ENCODE measurements around the gene PLCG2.

Gene PLCG2

DNA sequence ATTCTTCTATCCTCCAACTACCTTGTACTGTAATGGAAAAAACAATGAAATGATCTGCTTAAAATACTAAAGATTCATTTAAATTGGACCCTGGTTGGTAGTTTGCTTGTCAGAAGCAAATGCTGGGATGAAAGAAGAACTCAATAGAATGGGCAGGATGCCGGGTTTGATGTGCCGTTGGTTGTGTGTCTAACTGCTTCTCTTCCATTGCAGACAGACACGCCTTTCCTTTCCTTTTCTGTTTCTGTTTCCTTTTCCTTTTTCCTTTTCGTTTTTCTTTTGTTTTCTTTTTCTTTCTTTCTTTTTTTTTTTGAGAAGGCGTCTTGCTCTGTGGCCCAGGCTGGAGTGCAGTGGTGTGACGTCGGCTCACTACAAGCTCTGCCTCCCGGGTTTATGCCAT, 64.6 kb downstream of the PLCG2 start:
- DNase-seq (ENCODE audit: low read depth in 2 of 2), result no peak

- no peak for DNase-seq (ENCODE audit: low read depth in 2 of 2)
Measured at GRCh38 chr16:81846105-81846504, 67.0 kb downstream of the PLCG2 start.

- no peak for DNase-seq (ENCODE audit: low read depth in 2 of 2)
Measured at GRCh38 chr16:81848306-81848853, 69.3 kb downstream of the PLCG2 start.

- no peak for DNase-seq (ENCODE audit: low read depth in 2 of 2)
Measured at GRCh38 chr16:81850197-81850944, 71.3 kb downstream of the PLCG2 start.

DNA sequence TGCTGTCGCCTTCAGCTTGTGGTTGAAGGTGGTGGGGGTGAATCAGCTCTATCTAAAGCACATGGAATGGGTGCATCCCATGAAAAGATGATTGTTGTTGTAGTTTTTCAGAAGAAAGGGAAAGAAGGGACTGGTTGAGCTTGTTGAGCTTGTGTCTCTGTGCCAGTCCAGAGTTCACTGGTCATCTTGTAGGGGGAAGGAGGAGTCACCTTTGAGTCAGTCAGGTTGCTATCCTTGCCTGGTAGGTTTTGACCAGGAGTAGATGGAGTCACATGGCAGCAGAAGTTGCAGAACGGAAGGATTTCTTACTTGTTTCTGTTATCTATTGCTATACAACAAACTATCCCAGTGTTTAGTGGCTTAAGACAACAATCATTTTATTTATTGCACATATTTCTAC, 73.3 kb downstream of the PLCG2 start:
- no peak for DNase-seq (ENCODE audit: low read depth in 2 of 2)

- no peak for DNase-seq (ENCODE audit: low read depth in 2 of 2)
Measured at GRCh38 chr16:81855552-81856153, 76.6 kb downstream of the PLCG2 start.

DNA sequence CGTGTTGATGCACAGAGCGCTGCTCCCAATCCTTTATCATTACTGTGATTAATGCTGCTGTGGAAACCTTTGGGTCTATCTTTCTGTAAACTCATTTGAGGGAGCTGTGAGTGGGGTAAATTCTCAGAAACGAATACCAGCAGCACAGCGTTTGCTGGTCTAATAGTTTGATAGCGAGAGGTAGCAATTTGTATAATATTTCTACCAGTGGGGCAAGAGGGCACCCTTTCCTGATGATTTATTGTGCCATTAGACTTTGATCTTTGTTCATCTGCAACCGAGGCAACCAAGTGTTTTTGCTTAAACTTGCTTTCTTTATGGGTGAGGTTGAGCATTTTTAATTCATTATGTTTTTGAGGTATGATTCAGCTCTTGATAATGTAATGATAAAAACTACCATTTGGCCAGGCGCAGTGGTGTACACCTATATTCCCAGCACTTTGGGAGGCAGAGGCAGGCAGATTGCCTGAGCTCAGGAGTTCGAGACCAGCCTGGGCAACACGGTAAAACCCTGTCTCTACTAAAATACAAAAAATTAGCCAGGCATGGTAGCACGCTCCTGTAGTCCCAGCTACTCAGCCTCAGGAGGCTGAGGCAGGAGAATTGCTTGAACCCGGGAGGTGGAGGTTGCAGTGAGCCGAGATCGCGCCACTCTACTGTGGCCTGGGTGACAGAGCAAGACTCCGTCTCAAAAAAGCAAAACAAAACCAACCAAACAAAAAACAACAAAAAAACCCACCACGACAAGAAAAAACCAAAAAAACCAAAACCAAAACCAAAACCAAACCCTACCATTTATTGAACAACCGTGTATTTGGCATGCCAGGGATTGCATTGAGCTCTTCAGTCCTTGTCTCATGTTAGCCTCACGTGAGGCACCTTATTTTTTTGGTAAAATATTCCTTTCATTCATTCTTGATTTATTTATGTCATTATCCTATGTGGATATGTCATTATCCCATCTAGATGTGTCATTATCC, 81.5 kb downstream of the PLCG2 start:
- no peak for DNase-seq (ENCODE audit: low read depth in 2 of 2)

- DNase-seq (ENCODE audit: low read depth in 2 of 2), result no peak
Measured at GRCh38 chr16:81861503-81861902, 82.4 kb downstream of the PLCG2 start.

DNA sequence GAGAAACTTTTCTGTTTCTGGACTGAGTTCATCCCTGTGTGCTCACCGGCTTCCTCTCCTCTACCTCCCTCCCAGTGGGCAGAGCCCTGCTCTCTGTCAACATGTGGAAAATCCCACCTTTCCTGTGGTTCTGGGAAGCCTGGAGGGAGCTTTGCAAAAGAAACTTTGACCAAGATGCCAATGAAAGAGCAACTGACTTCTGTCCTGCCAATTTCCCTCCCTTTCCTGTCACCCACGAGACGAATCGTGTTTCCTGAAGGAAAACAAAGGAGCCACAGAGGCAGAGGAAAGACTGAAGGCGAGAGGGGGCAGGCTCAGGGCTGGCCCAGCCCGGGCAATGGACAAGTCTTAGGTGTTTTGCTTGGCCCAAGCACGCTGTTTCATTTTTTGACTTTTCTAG, 82.8 kb downstream of the PLCG2 start:
- DNase-seq (ENCODE audit: low read depth in 2 of 2), result no peak

DNA sequence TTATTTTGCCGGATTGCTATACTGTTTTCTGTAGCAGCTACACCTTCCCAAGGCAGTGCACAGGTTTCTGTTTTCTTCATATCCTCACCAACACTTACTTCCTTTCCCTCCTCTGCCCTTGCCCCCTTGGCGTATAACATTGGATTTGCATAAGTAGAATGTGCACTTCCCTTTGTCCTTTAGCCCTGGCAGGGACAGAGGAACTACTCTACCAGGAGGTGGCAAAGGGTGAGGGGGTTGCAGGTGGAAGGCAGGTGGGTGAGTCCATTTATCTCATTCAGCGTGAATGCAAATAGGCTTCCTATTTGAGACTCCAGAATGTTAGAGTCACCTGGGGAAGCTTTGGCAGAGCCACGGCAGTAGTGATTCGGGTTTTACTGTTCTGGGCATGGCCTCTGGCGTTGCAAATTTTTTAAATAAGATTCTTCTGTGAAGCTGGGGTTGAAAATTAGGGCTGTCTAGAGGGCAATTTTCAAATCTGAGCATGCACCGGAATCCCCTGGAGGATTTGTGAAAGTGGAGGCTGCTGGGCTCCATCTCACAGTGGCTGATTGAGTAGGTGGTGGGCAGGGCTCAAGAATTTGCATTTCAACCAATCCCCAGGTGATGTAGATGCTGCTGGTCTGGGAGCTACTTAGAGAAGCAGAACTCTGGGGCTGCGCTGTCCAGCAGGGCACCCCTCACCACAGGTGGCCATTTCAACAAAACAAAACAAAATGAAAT, 84.7 kb downstream of the PLCG2 start:
- DNase-seq (ENCODE audit: low read depth in 2 of 2), result no peak

DNA sequence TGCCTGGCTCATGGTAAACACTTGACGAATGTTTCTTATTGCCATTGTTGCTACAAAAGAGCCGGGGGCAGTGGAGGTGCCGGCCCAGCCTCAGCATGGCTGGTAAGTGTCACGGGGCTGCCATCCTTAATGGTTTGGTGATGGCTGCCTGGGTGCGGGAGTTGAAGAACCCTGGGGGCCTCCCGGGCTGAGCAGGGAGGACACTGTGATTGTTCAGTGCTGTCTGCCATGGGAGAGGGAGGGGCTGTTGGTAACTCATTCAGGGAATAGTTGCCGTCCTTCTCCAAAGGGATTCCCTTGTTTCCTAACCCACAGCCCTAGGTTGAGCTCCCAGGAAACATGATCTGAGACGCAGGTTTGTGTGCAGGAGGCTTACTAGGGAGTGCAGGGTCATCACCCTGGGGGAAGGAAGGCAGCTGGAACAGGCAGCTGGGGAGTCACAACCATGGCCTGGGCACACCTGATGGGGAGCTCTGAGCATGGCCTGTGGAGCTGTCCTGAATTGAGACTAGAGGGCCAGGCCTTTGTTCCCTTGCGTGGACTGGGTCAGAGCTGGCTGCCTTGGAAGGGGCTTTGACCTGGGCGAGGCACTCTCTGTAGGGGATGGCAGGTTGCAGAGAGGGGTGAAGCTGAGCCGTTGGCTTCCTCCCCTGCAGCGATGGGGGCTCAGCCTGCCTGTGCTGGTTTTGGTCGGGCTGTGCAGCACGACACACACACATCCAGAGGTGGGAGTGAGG, 85.7 kb downstream of the PLCG2 start:
- no peak for DNase-seq (ENCODE audit: low read depth in 2 of 2)

- no peak for DNase-seq (ENCODE audit: low read depth in 2 of 2)
Measured at GRCh38 chr16:81866820-81867440, 87.8 kb downstream of the PLCG2 start.

DNA sequence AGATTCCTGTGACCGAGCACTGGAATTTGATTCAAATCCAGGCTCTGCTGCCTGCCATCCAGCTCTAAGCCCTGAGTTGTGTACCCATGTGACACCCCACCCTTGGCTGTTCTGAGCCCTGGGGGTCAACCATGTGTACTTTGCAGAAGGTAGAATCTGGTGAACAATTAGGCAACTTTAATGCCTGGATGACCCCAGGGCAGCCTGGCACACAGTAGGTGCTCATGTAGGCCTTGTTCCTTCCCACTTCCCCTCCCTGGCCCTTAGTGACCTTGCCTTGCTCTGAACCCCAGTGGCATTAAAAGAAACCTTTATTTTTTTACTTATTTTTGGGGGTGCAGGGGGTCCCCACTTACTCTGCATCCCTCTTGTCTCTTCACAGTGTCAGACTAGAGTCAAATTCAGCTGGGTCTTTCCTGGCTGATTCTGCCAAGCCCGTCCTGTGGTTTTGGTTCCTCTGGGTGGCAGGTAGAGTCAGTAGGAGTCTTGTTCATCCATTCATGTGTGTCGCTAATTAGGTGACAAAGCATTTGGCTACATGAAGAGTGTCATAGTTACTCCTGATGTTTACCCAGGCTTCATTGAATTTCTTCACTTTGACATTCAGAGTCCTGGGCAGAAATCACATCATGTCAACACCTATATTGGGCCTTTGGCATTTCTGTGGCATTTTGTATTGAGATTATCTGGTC, 89.1 kb downstream of the PLCG2 start:
- DNase-seq (ENCODE audit: low read depth in 2 of 2), result no peak

DNA sequence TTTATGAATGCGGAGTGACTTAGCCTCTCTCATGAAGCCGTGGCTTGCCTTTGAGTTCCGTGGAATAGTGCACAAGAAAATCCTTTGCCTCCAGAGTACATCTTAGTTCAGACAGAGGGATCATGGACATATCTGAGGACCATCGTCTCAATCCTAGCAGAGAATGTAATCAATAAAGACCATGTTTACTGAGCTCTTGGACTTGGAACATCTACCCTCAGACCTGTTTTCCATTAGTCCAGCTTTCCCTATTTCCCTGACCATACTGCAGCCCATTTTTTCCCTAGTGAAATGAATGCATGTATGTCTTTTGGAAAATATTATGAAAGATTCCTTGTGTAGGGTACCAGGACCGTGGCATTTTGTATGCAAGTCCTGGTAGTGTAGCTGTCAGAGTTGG, 90.2 kb downstream of the PLCG2 start:
- no peak for DNase-seq (ENCODE audit: low read depth in 2 of 2)

DNA sequence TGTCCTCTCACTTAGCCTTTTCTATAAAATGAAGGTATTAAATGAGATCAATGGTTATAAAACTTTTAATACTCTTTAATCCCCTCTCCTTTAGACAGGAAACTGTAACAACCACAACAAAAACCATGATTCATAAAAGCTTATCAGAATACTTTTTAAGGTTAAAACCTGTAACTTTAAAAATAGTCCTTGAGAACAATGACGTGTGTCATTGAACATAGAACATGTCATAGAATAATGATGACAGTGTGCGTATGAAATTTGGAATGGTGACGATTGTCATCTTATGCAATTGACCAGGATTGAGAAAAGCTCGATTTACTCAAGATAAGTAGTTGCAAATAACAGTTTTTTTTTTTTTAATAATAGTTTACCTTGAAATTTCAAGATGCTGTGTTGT, 94.1 kb downstream of the PLCG2 start:
- DNase-seq (ENCODE audit: low read depth in 2 of 2), result no peak

DNA sequence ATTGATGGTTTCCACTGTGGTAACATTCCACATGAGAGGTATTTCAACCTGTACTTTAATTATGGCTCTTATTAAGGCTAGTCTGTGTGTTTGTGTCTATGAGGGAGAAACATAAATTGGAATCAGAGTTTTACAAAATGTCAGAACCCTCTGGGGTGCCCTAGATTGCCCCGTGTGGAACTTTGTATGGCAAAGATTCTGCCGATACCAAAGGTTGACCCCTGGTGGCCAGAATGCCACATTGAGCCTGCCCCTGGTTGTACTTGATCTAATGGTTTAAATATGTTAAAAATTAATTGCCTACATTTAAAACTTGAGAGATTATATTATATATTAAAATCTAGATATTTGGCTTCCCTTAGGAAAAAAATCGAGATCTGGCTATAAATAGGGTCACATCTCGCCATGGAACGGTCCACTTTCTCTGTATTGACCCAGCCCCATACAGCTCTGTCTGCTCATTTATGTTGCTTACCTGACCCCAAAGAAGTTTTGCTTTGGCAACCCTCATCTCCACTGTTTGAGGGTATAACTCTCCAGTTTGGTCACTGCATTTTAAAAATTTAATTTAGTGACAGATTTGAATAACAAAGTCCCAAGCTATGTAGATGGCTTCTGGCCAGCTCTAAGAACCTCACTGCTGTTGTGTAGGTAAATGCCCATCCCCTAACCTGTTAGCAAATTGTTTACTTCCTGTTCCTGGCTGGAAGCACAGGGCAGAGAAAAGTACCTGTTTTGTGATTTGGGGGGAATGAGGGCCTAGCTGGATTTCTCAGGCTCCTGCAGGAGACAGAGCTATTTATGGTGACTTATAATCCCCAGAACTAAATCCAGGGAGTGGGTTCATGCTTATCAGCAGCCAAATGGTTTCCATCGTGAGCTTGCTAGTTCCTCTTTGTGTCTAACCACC, 95.0 kb downstream of the PLCG2 start:
- peak; percentile 45 to 50 for DNase-seq (ENCODE audit: low read depth in 2 of 2)

DNA sequence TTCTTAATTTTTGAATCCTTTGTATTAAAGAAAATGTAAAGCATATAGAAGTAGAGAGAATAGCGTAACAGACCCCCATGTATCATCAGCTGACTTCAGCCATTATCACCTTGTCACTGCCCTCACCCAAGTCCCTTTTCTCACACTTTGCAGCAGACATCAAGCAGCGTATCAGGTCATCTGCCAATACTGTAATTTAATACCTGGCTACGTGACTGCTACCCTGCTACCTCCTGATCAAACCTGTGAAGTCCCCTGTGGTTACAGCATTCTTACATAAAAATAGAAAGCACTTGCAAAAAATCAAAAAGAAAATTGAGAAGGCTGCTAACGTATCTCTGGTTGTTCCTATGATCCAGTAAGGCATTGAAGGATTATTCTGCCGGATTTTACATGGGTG, 96.4 kb downstream of the PLCG2 start:
- DNase-seq (ENCODE audit: low read depth in 2 of 2), result no peak

GRCh38 chr16:81876273-81876900, 97.3 kb downstream of the PLCG2 start:
- no peak for DNase-seq (ENCODE audit: low read depth in 2 of 2)

All from stimulated activated CD8-positive, alpha-beta memory T cell treated with anti-CD3 and anti-CD28 coated beads, Interleukin-2, amount 100 ng/mL, for 48 hours (primary cell).